Measurements from ENCODE around the gene CFAP99. TPM values are rescaled to one million over a fixed set of nuclear protein-coding genes. Genes with fewer than 3 reads are reported as not detected.

The CFAP99 gene
- total and polyA plus RNA-seq, 9 of the 15 experiments (the other 6 are each of a cell fraction or from before 2014, with no cell fraction given): 0.07 to 0.18 (median 0.09) TPM; not detected in 6

DNA sequence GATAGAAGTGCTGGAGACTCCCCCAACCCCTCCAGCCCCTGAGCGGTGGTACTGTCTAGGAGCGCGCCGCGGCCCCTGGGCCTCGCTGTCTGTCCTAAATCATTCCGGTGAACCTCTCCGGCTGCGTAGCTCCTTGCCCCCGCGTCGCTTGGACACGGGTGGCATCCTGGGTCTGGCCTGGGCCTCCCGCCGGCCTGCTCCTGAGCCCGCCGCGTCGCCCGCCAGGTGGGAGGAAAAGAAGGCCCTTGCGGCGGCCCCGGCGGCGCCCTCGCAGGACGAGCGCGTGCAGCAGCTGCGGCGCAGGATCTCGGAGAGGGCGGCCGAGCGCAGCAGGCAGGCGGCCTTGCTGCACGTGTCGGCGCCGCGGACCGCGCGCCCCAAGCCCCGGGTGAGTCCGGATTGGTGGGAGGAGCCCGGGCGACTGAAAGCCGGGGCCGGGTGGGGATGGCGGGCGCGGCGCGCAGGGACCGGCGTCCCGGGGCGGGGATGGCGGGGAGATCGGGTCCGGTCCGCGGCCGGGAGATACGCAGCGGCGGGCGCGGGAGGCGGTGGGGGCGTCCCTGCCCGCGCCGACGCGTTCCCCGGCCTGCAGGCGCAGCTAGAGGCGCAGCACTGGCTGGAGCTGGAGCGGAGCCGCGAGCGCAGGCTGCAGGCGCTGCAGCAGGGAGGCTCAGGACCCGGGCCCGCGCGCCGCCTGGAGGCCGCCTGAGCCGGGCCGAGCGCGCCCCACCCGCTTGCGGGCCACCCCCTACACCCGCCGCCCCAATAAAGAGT, 43.6 kb downstream of the CFAP99 start (continued):
- TF ChIP-seq, protein P1, sequence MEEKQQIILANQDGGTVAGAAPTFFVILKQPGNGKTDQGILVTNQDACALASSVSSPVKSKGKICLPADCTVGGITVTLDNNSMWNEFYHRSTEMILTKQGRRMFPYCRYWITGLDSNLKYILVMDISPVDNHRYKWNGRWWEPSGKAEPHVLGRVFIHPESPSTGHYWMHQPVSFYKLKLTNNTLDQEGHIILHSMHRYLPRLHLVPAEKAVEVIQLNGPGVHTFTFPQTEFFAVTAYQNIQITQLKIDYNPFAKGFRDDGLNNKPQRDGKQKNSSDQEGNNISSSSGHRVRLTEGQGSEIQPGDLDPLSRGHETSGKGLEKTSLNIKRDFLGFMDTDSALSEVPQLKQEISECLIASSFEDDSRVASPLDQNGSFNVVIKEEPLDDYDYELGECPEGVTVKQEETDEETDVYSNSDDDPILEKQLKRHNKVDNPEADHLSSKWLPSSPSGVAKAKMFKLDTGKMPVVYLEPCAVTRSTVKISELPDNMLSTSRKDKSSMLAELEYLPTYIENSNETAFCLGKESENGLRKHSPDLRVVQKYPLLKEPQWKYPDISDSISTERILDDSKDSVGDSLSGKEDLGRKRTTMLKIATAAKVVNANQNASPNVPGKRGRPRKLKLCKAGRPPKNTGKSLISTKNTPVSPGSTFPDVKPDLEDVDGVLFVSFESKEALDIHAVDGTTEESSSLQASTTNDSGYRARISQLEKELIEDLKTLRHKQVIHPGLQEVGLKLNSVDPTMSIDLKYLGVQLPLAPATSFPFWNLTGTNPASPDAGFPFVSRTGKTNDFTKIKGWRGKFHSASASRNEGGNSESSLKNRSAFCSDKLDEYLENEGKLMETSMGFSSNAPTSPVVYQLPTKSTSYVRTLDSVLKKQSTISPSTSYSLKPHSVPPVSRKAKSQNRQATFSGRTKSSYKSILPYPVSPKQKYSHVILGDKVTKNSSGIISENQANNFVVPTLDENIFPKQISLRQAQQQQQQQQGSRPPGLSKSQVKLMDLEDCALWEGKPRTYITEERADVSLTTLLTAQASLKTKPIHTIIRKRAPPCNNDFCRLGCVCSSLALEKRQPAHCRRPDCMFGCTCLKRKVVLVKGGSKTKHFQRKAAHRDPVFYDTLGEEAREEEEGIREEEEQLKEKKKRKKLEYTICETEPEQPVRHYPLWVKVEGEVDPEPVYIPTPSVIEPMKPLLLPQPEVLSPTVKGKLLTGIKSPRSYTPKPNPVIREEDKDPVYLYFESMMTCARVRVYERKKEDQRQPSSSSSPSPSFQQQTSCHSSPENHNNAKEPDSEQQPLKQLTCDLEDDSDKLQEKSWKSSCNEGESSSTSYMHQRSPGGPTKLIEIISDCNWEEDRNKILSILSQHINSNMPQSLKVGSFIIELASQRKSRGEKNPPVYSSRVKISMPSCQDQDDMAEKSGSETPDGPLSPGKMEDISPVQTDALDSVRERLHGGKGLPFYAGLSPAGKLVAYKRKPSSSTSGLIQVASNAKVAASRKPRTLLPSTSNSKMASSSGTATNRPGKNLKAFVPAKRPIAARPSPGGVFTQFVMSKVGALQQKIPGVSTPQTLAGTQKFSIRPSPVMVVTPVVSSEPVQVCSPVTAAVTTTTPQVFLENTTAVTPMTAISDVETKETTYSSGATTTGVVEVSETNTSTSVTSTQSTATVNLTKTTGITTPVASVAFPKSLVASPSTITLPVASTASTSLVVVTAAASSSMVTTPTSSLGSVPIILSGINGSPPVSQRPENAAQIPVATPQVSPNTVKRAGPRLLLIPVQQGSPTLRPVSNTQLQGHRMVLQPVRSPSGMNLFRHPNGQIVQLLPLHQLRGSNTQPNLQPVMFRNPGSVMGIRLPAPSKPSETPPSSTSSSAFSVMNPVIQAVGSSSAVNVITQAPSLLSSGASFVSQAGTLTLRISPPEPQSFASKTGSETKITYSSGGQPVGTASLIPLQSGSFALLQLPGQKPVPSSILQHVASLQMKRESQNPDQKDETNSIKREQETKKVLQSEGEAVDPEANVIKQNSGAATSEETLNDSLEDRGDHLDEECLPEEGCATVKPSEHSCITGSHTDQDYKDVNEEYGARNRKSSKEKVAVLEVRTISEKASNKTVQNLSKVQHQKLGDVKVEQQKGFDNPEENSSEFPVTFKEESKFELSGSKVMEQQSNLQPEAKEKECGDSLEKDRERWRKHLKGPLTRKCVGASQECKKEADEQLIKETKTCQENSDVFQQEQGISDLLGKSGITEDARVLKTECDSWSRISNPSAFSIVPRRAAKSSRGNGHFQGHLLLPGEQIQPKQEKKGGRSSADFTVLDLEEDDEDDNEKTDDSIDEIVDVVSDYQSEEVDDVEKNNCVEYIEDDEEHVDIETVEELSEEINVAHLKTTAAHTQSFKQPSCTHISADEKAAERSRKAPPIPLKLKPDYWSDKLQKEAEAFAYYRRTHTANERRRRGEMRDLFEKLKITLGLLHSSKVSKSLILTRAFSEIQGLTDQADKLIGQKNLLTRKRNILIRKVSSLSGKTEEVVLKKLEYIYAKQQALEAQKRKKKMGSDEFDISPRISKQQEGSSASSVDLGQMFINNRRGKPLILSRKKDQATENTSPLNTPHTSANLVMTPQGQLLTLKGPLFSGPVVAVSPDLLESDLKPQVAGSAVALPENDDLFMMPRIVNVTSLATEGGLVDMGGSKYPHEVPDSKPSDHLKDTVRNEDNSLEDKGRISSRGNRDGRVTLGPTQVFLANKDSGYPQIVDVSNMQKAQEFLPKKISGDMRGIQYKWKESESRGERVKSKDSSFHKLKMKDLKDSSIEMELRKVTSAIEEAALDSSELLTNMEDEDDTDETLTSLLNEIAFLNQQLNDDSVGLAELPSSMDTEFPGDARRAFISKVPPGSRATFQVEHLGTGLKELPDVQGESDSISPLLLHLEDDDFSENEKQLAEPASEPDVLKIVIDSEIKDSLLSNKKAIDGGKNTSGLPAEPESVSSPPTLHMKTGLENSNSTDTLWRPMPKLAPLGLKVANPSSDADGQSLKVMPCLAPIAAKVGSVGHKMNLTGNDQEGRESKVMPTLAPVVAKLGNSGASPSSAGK (IDR thresholded peaks at IDR 0.05): peak; percentile 62; the same call in 1 of the 2 replicates
- no peak for TF ChIP-seq SRSF9 (IDR thresholded peaks at IDR 0.05; ENCODE audit: borderline replicate concordance, low read depth, low read length)
- TF ChIP-seq, protein P2, sequence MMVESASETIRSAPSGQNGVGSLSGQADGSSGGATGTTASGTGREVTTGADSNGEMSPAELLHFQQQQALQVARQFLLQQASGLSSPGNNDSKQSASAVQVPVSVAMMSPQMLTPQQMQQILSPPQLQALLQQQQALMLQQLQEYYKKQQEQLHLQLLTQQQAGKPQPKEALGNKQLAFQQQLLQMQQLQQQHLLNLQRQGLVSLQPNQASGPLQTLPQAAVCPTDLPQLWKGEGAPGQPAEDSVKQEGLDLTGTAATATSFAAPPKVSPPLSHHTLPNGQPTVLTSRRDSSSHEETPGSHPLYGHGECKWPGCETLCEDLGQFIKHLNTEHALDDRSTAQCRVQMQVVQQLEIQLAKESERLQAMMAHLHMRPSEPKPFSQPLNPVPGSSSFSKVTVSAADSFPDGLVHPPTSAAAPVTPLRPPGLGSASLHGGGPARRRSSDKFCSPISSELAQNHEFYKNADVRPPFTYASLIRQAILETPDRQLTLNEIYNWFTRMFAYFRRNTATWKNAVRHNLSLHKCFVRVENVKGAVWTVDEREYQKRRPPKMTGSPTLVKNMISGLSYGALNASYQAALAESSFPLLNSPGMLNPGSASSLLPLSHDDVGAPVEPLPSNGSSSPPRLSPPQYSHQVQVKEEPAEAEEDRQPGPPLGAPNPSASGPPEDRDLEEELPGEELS (CRISPR knock-in tag; IDR thresholded peaks at IDR 0.05; ENCODE audit: borderline replicate concordance): peak; percentile 63; the same call in 1 of the 2 replicates
- no peak for TF ChIP-seq FOXA1 (IDR thresholded peaks at IDR 0.05; ENCODE audit: borderline replicate concordance)
- no peak for TF ChIP-seq DIDO1 (tag; IDR thresholded peaks at IDR 0.05; ENCODE audit: low read depth)
- TF ChIP-seq HDAC2 (IDR thresholded peaks at IDR 0.05): no peak
- TF ChIP-seq, protein P3, sequence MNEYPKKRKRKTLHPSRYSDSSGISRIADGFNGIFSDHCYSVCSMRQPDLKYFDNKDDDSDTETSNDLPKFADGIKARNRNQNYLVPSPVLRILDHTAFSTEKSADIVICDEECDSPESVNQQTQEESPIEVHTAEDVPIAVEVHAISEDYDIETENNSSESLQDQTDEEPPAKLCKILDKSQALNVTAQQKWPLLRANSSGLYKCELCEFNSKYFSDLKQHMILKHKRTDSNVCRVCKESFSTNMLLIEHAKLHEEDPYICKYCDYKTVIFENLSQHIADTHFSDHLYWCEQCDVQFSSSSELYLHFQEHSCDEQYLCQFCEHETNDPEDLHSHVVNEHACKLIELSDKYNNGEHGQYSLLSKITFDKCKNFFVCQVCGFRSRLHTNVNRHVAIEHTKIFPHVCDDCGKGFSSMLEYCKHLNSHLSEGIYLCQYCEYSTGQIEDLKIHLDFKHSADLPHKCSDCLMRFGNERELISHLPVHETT (CRISPR knock-in tag; conservative IDR thresholded peaks at IDR 0.05 in 1 of 2, IDR thresholded peaks at IDR 0.05 in 1 of 2): peak in 1 of 2 experiments; percentile 22; a peak in 1 of 4 replicates
- TF ChIP-seq FOXP1 (CRISPR knock-in tag; IDR thresholded peaks at IDR 0.05): peak; percentile 95
- no peak for TF ChIP-seq ZEB2 (IDR thresholded peaks at IDR 0.05)

Data from K562 (cell line).